Activated T-cell treated with anti-CD3 and anti-CD28 coated beads, Interleukin-2, amount 50 U/mL, for 24 hours (primary cell): ENCODE data around the gene ETS1.

Experiments
- DNase-seq: peaks from one replicate; pipeline ENCODE4 v3.0.0-alpha.2; 2020
- H3K27ac Mint-ChIP-seq: 2 replicates; pipeline ENCODE4 v1.8.0; 2020; ENCODE audit warnings: mild to moderate bottlenecking, mixed read lengths
- H3K27me3 Mint-ChIP-seq: 2 replicates; pipeline ENCODE4 v1.8.0; 2020; ENCODE audit warnings: mixed read lengths
- H3K36me3 Mint-ChIP-seq: 2 replicates; pipeline ENCODE4 v1.8.0; 2020; ENCODE audit warnings: low read depth, mixed read lengths
- H3K4me1 Mint-ChIP-seq: 2 replicates; pipeline ENCODE4 v1.8.0; 2020; ENCODE audit warnings: low read depth, mixed read lengths
- H3K4me3 Mint-ChIP-seq: 2 replicates; pipeline ENCODE4 v1.8.0; 2020; ENCODE audit warnings: mild to moderate bottlenecking, moderate library complexity, mixed read lengths
- H3K9me3 Mint-ChIP-seq: 2 replicates; pipeline ENCODE4 v1.8.0; 2020; ENCODE audit warnings: mixed read lengths

The ETS1 gene

GRCh38 chr11:128508770-128509510 lies 78.4 kb downstream of the ETS1 start:
- Mint-ChIP-seq H3K36me3 (peaks cover 99% of the 10 kb centered on the region), H3K4me1 (peaks cover 100% of the 10 kb centered on the region), H3K9me3 (no peaks in the 10 kb centered on the region), H3K27me3 (no peaks in the 10 kb centered on the region), H3K27ac (peak overlapping the region; percentile 97), H3K4me3 (peak overlapping the region; percentile 96)
- no peak for DNase-seq

DNA sequence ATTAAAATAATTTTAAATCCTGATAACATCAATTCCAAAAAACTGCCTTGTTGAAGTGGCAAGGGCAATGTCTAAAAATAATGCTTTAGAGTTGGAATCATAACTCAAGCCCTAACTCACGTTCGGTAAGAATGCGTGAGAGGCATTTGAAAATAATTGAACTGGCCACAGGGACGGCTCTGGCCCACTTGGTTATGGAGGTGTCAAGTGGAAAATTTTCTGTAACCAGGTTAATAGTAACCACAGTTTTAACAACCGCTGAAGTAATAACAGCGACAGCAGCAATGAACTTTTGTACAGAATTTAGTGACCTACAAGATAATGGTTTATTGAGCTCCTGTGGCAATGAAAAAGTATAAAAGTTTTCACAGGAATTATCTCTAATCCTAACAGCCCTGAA lies 79.4 kb downstream of the ETS1 start:
- Mint-ChIP-seq H3K36me3 (peaks cover 98% of the 10 kb centered on the region), H3K4me1 (peaks cover 100% of the 10 kb centered on the region), H3K27ac (peak overlapping the region; percentile 97), H3K9me3 (no peaks in the 10 kb centered on the region), H3K27me3 (no peaks in the 10 kb centered on the region), H3K4me3 (peak overlapping the region; percentile 96)
- DNase-seq = no peak

DNA sequence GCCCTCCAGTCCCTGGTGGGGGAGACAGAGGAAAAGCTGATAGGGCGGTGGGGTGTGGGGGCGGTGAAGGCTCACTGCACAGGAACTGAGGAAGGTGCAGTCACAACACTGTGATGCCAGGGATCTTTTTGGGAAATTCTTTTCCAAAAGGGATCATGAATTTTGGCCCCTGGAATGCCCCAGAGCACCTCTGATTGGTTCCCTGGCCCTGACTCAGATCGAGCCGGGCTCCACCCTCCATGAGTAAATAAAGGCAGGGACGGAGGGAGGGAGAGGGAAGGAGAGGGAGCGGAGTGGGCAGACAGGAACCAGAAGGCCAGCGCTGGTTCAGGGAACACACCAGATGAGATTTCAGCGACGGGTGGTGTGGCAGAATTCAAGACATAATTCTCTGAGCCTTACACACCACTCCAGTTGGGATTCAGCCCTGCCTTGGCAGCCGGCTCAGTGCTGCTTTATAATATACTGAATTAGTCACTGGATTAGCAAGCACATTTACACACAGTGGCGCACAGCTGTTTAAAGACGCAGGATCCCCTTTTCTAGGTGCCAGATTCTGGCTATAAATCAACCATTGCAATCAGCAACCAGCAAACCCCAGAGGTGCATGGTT lies 80.3 kb downstream of the ETS1 start:
- Mint-ChIP-seq H3K9me3 (no peaks in the 10 kb centered on the region), H3K36me3 (peaks cover 98% of the 10 kb centered on the region), H3K27me3 (no peaks in the 10 kb centered on the region), H3K4me1 (peaks cover 100% of the 10 kb centered on the region), H3K27ac (peak overlapping the region; percentile 97), H3K4me3 (peak overlapping the region; percentile 96)
- peak; percentile 73 for DNase-seq

- Mint-ChIP-seq H3K9me3 (no peaks in the 10 kb centered on the region), H3K36me3 (peaks cover 98% of the 10 kb centered on the region), H3K27ac (peak overlapping the region; percentile 97), H3K4me1 (peaks cover 100% of the 10 kb centered on the region), H3K4me3 (peak overlapping the region; percentile 96), H3K27me3 (no peaks in the 10 kb centered on the region)
- no peak for DNase-seq
Measured at GRCh38 chr11:128506356-128506755, 81.0 kb downstream of the ETS1 start.

- peaks cover 100% of the 10 kb centered on the region for H3K4me1 Mint-ChIP-seq
- H3K9me3 Mint-ChIP-seq = no peaks in the 10 kb centered on the region
- H3K36me3 Mint-ChIP-seq = peaks cover 98% of the 10 kb centered on the region
- DNase-seq = no peak
- peak overlapping the region; percentile 97 for H3K27ac Mint-ChIP-seq
- H3K4me3 Mint-ChIP-seq = peak overlapping the region; percentile 96
- no peaks in the 10 kb centered on the region for H3K27me3 Mint-ChIP-seq
Measured at GRCh38 chr11:128505449-128506065, 81.8 kb downstream of the ETS1 start.

- no peaks in the 10 kb centered on the region for H3K9me3 Mint-ChIP-seq
- H3K36me3 Mint-ChIP-seq = peaks cover 96% of the 10 kb centered on the region
- no peak for DNase-seq
- H3K27me3 Mint-ChIP-seq = no peaks in the 10 kb centered on the region
- peak overlapping the region; percentile 96 for H3K4me3 Mint-ChIP-seq
- peaks cover 98% of the 10 kb centered on the region for H3K4me1 Mint-ChIP-seq
- peak overlapping the region; percentile 97 for H3K27ac Mint-ChIP-seq
Measured at GRCh38 chr11:128504486-128504885, 82.9 kb downstream of the ETS1 start.

- peaks cover 98% of the 10 kb centered on the region for H3K4me1 Mint-ChIP-seq
- no peak for DNase-seq
- no peaks in the 10 kb centered on the region for H3K9me3 Mint-ChIP-seq
- no peaks in the 10 kb centered on the region for H3K27me3 Mint-ChIP-seq
- H3K27ac Mint-ChIP-seq = peak overlapping the region; percentile 97
- peaks cover 96% of the 10 kb centered on the region for H3K36me3 Mint-ChIP-seq
- peak overlapping the region; percentile 96 for H3K4me3 Mint-ChIP-seq
Measured at GRCh38 chr11:128503245-128503991, 83.9 kb downstream of the ETS1 start.

- no peak for DNase-seq
- Mint-ChIP-seq H3K9me3 (no peaks in the 10 kb centered on the region), H3K4me3 (peak overlapping the region; percentile 96), H3K27me3 (no peaks in the 10 kb centered on the region), H3K27ac (peak overlapping the region; percentile 97), H3K36me3 (peaks cover 95% of the 10 kb centered on the region), H3K4me1 (peaks cover 97% of the 10 kb centered on the region)
Measured at GRCh38 chr11:128502726-128503125, 84.6 kb downstream of the ETS1 start.

DNA sequence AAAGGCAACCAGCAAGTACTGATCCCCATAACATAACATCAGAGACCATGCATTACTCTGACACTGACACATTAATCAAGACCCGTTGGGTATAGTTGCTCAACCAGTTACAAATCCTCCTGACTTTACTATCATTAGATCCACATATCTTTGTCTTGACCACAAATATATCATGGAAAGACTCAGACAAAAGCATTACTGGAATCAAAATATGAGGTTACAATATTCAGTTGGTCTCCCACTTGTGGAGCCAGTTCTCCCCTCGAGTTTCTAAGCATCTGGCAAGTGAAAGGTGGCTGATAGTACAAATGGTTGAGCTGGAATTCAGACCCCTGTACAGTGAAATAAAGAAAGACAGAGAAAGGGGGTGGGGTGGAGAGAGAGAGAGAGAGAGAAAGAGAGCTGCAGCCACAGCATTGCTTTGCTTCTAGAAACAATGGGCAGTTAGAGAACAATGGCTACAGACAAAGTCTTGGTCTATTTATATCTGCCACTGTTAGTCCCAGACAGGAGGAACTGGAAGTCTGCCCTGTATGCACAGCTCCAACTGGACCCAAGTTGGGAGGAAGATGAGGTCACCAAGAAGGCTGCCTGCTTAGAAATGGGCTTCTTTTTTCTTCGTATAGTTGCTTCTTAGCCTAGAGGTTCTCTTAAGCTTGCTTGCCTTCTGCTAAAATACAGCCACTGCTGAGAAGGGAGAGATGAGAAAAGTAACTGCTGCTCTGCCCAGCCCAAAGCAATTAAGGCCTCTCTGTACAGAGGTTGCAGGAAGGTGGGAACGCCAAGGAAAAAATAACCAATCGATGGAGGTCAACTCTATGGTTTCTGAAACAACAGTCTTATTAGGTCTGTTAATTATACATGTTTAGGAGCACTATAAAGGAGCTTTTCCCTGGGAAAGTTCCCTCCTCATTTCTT lies 85.5 kb downstream of the ETS1 start:
- H3K9me3 Mint-ChIP-seq = no peaks in the 10 kb centered on the region
- peaks cover 97% of the 10 kb centered on the region for H3K4me1 Mint-ChIP-seq
- no peaks in the 10 kb centered on the region for H3K27me3 Mint-ChIP-seq
- H3K27ac Mint-ChIP-seq = peak overlapping the region; percentile 97
- H3K4me3 Mint-ChIP-seq = peak overlapping the region; percentile 96
- H3K36me3 Mint-ChIP-seq = peaks cover 95% of the 10 kb centered on the region
- no peak for DNase-seq

DNA sequence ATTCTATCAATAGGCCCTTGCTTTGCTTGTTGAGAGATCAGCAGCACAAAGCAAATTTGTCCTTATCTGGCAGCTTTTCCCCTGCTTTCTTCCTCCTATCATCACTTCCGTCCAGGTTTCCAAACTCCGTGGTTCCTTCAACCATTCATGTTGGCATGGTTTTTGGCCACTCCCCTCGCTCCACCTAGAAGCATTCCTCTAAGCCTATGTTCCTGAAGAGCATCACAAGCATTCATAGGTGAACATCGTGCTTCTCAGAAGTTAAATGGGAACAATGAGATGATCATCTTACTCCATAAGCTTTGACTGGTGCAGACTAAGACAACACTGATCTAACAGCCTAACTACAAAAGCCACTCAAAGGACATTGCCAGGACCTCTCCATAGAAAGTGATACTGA lies 86.3 kb downstream of the ETS1 start:
- Mint-ChIP-seq H3K4me3 (peak overlapping the region; percentile 96), H3K36me3 (peaks cover 95% of the 10 kb centered on the region), H3K27ac (peak overlapping the region; percentile 97), H3K4me1 (peaks cover 97% of the 10 kb centered on the region), H3K27me3 (no peaks in the 10 kb centered on the region), H3K9me3 (no peaks in the 10 kb centered on the region)
- no peak for DNase-seq

- peak overlapping the region; percentile 97 for H3K27ac Mint-ChIP-seq
- H3K27me3 Mint-ChIP-seq = no peaks in the 10 kb centered on the region
- H3K36me3 Mint-ChIP-seq = peaks cover 95% of the 10 kb centered on the region
- peaks cover 97% of the 10 kb centered on the region for H3K4me1 Mint-ChIP-seq
- no peak for DNase-seq
- no peaks in the 10 kb centered on the region for H3K9me3 Mint-ChIP-seq
- peak overlapping the region; percentile 96 for H3K4me3 Mint-ChIP-seq
Measured at GRCh38 chr11:128500493-128500892, 86.9 kb downstream of the ETS1 start.

GRCh38 chr11:128499613-128500253 lies 87.6 kb downstream of the ETS1 start:
- H3K27ac Mint-ChIP-seq = peak overlapping the region; percentile 99
- peak overlapping the region; percentile 79 for H3K4me3 Mint-ChIP-seq
- no peaks in the 10 kb centered on the region for H3K27me3 Mint-ChIP-seq
- H3K36me3 Mint-ChIP-seq = peaks cover 95% of the 10 kb centered on the region
- H3K4me1 Mint-ChIP-seq = peaks cover 97% of the 10 kb centered on the region
- no peak for DNase-seq
- H3K9me3 Mint-ChIP-seq = no peaks in the 10 kb centered on the region

DNA sequence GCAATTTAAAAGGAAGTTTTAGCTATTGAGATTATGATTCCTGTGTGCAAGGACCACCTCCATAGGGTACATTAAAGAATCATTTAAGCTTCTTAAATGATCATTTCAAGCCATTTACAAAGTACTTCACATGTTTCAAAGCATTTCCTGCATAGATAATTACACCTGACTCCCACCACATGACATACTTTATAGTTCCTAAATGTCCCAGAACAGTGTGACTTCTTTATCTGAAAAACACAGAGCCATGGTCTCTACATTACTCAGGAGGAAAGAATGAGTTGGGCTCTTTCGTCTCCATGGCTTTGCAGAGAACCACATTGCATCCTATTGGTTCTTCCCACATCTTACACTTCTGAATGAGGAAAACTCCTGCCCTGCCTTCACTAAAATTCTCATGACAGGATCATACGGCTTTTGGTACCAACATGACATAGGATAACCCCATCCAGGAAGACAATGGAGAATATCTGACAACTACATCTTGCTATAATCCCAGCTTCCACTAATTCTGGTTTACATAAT lies 88.6 kb downstream of the ETS1 start:
- peak overlapping the region; percentile 99 for H3K27ac Mint-ChIP-seq
- H3K4me1 Mint-ChIP-seq = peaks cover 96% of the 10 kb centered on the region
- no peak for DNase-seq
- H3K4me3 Mint-ChIP-seq = peak overlapping the region; percentile 79
- no peaks in the 10 kb centered on the region for H3K27me3 Mint-ChIP-seq
- H3K9me3 Mint-ChIP-seq = no peaks in the 10 kb centered on the region
- H3K36me3 Mint-ChIP-seq = peaks cover 94% of the 10 kb centered on the region
